H7 (cell line): ENCODE measurements around the gene ZNG1A. TPM values are rescaled to one million over a fixed set of nuclear protein-coding genes. Genes with fewer than 3 reads are reported as not detected.
A peak's percentile ranks its signal among the peaks of the same experiment; 100 is the strongest.
"Not testable (repeated sequence)": the region's sequence is repeated elsewhere in the genome, so short reads cannot be mapped to it uniquely, and the experiment has no call there.

ENCODE experiments used
- DNase-seq: peaks from one replicate; pipeline ENCODE4 v3.0.0; 2012
- H3K27me3 ChIP-seq: 2 replicates; pipeline ENCODE4 v1.6.0; 2011; ENCODE audit warnings: mild to moderate bottlenecking, low read length; ENCODE audit not compliant: control insufficient read depth, insufficient read depth
- H3K36me3 ChIP-seq: replicated peaks from 2 replicates; pipeline ENCODE4 v1.5.1; 2011; ENCODE audit warnings: low read length; ENCODE audit not compliant: control insufficient read depth, insufficient read depth
- H3K4me3 ChIP-seq: 2 replicates; pipeline ENCODE4 v1.5.1; 2011; ENCODE audit warnings: low read depth, mild to moderate bottlenecking, control low read depth, low read length, moderate library complexity; ENCODE audit not compliant: insufficient read depth
- total RNA-seq: library from RNA; depleted of rRNA; stranded (reverse); fragments of >200 nt; shearing (Covaris generic); gene quantifications from 2 replicates; pipeline ENCODE4 v1.2.3, GENCODE V29; 2014

Gene ZNG1A
- total RNA-seq, 1 experiment from 2014 or later: 9.4 TPM

DNA sequence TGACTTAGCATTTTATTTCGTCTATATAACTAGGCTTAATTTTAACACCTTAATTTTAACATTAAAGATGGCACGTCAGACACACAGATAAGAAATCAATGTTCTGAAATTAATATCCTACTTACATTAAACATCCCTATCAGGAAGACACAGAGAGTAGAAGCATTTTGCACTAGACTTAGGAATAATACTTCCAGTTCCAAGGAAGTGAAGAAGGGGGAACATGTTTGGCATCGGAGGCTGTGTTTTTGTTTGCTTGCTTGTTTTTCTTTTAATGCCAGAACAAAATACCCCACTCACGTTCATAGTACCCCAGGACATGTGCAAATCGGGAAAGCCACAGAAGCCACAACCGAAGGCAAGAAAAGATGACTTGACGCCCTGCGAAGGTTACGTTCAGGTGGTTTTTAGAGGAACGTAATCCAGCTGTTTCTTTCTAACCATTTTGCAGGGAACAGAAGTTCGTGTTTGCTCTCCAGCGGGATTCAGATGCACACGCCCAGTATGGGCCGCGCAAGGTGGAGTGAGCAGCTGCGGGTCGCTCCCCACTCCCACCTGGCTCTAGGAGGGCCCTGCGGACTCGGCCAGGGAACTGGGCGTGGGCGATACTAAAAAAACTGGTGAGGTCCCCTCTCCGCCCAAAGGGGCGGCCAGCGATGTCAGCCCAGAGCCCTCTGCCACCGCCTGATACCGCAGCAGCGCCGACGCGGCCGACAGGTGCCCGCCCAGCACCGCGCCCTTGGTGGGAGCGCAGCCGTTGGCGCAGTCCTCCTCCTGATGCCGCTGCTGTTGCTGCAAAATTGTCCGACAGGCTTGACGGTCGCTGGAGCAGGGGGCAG lies 62.4 kb downstream of the ZNG1A start:
- DNase-seq, H3K4me3 ChIP-seq, H3K36me3 ChIP-seq: not testable (repeated sequence)
- H3K27me3 ChIP-seq: peaks cover 61% of the 10 kb centered on the region

GRCh38 chr9:115118-115451 lies 63.8 kb downstream of the ZNG1A start:
- H3K27me3 ChIP-seq: peaks cover 67% of the 10 kb centered on the region
- H3K36me3 ChIP-seq, H3K4me3 ChIP-seq: not testable (repeated sequence)
- peak; percentile 6 for DNase-seq

DNA sequence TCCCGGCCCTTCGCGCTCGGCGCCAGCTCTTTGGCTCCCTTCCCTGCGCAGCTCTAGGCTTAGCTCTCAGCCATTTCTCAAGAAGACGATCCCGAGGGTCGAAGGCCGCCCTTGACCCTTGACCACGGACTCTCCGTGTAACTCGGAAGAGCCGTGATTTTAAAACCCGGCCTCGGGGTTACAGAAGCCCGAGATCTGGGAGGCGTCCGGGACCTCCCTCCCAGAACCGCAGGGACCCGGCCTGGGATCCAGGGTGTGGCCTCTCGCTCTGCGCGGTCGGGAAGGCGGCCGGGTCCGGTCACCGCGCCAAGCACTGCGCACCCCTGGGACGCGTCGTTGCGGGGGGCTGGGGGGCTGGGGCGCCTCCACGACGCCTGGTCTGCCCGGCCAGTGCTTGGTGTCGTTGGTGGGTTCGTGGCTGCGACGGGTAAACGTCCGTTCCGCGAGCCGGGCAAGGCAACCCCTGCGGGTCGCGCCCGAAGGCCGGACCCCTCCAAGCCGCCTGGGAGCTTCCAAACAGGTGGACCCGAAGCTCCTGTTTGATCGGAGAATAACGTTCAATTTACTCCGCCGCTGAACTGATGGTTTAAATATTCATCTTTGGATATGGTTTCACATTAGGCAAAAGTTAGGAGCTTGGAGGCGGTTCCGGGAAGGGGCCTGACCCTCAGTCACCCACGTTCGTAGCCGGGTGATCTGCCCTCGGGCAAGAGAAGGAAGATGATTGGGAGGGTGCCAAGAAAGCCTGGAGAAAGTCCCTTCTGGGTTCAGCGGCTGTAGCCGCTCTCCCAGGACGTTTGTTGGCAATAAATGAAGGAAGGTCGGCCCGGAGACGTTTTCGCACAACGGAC lies 64.4 kb downstream of the ZNG1A start:
- H3K36me3 ChIP-seq: not testable (repeated sequence)
- H3K4me3 ChIP-seq: peak overlapping the region; percentile 27
- peak; percentile 68 for DNase-seq
- peaks cover 72% of the 10 kb centered on the region for H3K27me3 ChIP-seq

DNA sequence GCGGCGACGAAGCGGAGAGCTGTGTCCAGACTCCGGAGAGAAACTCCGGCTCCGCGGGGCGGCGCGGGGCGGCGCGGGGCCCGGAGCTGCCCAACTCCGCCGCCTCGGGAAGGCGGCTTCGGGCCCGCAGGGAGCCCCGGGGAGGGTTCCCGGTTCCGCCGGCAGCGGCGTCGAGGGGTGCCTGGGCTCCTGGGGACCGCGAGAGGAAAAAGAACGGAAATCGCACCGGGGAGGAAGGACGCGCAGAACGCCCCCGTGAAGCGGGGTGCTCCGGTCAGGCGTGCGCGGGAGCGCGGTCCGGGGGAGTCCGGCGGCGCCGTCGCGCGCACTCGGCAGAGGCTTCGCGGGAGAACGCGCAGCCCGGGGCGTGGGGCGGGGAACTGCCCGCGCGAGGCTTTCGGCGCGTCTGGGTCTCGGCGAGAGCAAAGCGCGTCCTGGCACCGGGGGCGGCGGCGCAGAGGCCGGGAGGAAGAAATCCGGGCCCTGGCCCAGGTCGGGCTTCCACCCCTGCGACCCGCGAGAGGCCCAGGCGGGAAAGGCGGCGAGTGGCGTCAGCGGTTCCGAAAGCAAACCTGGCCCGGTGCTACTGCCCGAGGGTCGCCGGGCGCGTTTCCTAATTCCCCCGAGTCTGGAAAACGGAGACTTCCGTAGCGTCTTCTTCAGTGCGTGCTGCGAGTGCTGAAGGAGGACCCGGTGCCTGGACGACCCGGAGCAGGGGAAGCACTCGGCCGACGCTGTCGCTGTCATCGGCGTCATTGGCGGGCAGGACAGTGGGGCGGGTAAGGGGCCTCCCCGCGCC lies 65.2 kb downstream of the ZNG1A start:
- DNase-seq: peak; percentile 42
- H3K36me3 ChIP-seq: not testable (repeated sequence)
- H3K4me3 ChIP-seq: peak overlapping the region; percentile 27
- H3K27me3 ChIP-seq: peaks cover 79% of the 10 kb centered on the region

DNA sequence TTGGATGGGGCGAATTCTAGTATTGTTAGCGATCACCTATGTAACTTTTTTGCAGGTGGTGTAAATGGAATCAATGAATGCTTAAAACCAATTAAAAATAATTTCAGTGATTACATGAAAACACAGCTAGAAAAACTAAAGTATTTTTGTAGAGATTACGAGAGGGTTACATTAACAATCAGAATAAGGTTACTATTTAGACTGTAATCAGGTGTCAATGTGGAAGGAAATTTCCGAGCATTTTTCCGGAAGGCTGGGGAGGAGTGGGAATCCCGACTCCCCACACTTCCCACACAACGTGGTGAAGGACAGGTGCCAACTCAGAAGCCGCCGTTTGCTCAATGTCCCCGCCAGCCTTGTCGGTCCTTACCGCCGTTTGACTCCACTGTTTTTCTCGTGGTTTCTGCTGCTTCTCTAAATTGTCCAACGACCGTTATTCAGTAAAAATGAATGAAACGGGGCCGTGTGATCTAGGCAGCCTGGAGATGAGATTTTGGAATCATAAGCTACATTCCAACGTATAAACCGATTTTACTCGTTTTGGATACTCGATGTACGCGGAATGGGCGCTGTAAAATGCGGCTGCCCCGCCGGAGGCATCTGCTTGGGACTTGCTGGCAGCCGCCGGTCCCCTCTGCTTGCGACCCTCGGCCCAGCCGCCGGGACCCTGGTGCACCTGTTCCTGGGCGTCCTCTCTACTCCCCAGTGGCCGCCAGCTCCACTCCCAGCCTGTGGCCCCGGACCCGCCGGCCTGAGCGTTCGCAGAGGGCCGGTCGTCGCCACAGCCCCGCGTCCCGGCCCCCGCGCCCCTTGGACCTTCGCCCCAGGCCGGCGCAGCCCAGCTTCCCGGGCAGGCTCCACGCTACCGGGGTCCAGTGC lies 66.0 kb downstream of the ZNG1A start:
- H3K36me3 ChIP-seq, H3K4me3 ChIP-seq: not testable (repeated sequence)
- H3K27me3 ChIP-seq: peaks cover 76% of the 10 kb centered on the region
- peak; percentile 2 for DNase-seq

DNA sequence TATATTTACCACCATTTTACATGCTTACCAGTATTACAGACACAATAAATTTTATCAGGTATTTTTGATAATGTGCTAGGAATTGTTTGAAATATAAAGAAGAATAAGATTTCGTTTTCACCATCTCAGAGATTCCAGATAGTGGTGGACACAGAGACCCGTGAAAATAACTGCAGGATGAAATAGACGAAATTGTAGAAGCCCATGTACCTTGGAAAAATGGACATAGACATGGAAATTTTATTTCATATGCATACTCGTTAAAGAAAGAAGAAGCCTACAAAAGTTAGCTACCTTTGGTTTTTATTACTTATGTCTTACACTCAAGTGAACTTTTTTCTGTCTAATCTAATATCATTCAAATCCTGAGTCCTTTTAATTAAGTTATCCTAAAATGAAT lies 68.2 kb downstream of the ZNG1A start:
- not testable (repeated sequence) for H3K36me3 ChIP-seq, H3K4me3 ChIP-seq, DNase-seq
- peaks cover 67% of the 10 kb centered on the region for H3K27me3 ChIP-seq

DNA sequence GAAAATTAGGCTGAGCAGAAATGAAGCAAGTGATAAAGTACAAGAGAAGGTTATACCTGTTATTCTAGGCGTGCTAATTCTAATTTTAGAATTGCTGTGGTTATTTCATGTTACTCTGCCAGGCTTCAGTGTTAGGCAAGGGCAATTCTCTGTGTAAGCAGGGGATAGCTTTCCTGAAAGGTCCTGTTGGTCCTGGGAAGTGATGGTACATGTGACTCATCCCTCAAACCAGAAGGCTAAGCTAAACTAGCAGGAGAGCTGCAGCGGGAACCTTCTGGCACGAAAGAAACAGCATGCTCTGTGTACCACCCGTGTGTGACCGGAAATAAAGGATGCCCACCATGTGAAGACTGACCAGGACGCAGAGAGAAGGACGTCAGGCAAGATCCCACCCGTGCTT lies 69.3 kb downstream of the ZNG1A start:
- H3K4me3 ChIP-seq, DNase-seq, H3K36me3 ChIP-seq: not testable (repeated sequence)
- H3K27me3 ChIP-seq: peaks cover 60% of the 10 kb centered on the region

DNA sequence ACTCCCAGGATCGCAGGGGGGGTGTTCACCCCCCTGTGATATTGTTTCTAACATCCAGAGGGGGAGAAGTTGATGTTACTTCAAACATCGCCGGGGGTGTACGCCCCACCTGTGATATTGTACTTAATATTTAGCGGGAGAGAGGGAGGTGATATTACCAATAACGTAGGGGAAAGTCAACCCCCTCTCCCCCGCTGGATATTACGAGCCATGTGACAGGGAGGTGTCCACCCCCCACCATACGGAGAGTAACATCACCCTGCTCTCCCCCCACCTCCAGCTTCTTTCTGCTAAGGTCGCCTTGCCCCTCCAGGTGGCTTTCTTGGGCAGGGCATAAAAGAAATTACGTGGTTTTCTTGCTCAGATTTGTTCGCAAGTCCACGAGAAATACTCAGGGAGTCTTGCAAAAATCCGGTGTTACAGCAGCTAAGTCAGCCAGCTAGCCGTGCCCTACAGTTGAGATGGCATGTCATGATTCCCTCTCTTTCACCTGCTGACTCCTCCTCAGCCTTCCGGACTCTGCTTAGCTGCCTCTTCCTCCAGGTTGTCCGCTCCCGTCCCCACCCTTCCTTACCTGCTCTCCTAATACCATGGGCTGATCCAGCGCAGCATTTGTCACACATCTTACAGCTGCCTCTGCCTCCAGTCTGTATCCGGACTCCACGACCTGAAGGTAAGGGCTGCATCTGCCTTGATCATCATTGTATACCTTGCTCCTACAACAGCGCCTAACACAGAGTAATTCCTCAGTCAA lies 69.9 kb downstream of the ZNG1A start:
- H3K4me3 ChIP-seq, DNase-seq, H3K36me3 ChIP-seq: not testable (repeated sequence)
- peaks cover 54% of the 10 kb centered on the region for H3K27me3 ChIP-seq

GRCh38 chr9:105991-106390 lies 72.9 kb downstream of the ZNG1A start:
- peaks cover 31% of the 10 kb centered on the region for H3K27me3 ChIP-seq
- DNase-seq, H3K4me3 ChIP-seq, H3K36me3 ChIP-seq: not testable (repeated sequence)

GRCh38 chr9:100430-100829 lies 78.4 kb downstream of the ZNG1A start:
- not testable (repeated sequence) for H3K4me3 ChIP-seq, DNase-seq, H3K27me3 ChIP-seq, H3K36me3 ChIP-seq

DNA sequence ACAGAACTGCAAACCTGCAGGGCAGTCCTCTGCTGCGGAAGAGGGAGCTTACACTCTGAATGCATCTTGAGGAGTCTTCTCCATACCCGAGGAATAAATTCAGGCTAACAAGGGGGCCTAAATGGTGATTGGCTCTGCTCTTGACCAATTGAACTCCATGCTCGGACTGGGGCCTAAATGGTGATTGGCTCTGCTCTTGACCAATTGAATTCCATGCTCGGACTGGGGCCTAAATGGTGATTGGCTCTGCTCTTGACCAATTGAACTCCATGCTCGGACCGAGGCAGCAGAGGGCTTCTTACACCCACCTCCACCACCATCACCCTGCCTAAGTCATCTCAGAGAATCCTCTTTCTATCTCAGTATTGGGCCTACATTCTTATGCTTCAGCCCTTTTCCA lies 79.0 kb downstream of the ZNG1A start:
- not testable (repeated sequence) for H3K4me3 ChIP-seq, DNase-seq, H3K27me3 ChIP-seq, H3K36me3 ChIP-seq

DNA sequence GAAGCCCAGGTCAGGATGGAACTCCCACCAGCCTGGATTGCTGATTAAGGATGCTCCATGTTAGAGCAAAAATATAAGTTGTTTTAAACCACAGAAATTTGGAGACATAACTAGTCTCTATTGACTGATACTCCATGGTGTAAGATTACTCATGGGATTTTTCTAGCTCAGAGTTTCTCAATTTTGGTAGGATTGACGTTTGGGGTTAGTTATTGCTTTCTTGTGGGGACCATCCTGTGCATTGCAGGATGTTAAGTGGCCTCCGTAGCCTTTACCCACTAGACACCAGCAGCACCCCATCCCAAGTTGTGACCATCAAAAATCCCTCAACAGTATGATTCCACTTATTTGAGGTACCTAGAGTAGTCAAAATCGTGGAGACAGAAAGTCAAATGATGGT lies 80.1 kb downstream of the ZNG1A start:
- H3K36me3 ChIP-seq, H3K4me3 ChIP-seq, H3K27me3 ChIP-seq, DNase-seq: not testable (repeated sequence)

DNA sequence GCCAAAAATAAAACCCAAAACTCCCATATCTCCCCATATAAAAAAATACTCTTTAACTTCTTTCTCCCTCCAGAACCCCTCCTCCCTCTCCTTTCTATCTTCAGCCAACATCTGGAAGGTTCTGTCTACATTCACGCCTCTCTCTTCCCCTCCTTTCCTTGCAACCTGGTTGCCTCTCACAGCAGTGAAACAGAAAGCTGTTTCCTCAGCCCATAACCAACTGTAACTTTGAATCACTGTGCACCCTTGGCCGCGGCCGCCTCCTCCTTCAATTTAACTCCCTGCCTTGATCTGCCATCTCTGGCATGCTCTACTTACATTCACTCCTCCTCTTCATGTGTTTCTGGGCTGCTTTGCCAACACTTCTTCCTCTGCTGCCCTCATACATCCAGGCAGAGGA lies 83.9 kb downstream of the ZNG1A start:
- not testable (repeated sequence) for H3K4me3 ChIP-seq, H3K36me3 ChIP-seq, H3K27me3 ChIP-seq, DNase-seq
